ENCODE data around the gene CPNE2. TPM values are rescaled to one million over a fixed set of nuclear protein-coding genes. Genes with fewer than 3 reads are reported as not detected.
"Not testable (repeated sequence)": the region's sequence is repeated elsewhere in the genome, so short reads cannot be mapped to it uniquely, and the experiment has no call there.

The CPNE2 gene
- total RNA-seq, 1 donor from 2014 or later, result 145 TPM

DNA sequence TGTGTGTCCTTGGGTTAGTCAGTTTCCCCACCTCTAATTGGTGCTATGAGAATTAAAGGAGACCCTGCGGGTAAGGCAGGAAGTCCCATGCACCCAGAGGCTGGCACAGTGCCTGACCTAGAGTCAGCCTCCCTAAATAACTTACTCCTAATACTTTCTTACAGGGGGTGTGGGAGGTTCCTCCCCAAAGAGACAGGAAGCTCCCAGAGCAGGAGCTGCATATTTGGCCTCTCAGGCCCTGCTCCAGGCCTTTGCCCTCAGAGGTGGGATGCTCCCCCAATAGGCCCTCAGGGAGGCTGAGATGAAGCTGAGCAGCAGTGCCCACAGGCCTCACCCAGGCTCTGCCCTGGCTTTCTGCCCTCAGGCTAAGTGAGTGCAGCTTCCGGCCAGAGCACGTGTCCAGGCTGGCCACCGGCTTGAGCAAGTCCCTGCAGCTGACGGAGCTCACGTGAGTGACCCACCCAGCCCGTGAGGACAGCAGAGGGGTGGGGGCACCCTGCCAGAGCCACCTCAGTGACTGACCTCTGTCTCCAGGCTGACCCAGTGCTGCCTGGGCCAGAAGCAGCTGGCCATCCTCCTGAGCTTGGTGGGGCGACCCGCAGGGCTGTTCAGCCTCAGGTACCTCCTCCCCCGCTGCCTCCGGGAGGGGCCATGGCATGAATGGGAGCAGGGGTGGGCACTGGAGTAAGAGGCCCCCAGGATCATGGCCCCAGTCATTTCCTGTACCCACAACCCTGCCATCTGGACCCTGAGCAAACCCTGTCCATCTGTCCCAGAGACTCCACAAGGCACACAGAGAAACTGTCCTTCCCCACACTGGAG lies 31.1 kb upstream of the CPNE2 start:
- Mint-ChIP-seq H3K4me3 (ENCODE audit: unreplicated experiment) (no peak overlapping the region), H3K4me1 (ENCODE audit: unreplicated experiment) (no peaks in the 10 kb centered on the region), H3K9me3 (ENCODE audit: unreplicated experiment) (no peaks in the 10 kb centered on the region), H3K36me3 (ENCODE audit: low read depth, unreplicated experiment) (peaks cover 4% of the 10 kb centered on the region), H3K27ac (ENCODE audit: unreplicated experiment) (no peak overlapping the region), H3K27me3 (ENCODE audit: unreplicated experiment) (no peaks in the 10 kb centered on the region)
- no peak for DNase-seq (ENCODE audit: low spot score)
- TF ChIP-seq, protein P1, sequence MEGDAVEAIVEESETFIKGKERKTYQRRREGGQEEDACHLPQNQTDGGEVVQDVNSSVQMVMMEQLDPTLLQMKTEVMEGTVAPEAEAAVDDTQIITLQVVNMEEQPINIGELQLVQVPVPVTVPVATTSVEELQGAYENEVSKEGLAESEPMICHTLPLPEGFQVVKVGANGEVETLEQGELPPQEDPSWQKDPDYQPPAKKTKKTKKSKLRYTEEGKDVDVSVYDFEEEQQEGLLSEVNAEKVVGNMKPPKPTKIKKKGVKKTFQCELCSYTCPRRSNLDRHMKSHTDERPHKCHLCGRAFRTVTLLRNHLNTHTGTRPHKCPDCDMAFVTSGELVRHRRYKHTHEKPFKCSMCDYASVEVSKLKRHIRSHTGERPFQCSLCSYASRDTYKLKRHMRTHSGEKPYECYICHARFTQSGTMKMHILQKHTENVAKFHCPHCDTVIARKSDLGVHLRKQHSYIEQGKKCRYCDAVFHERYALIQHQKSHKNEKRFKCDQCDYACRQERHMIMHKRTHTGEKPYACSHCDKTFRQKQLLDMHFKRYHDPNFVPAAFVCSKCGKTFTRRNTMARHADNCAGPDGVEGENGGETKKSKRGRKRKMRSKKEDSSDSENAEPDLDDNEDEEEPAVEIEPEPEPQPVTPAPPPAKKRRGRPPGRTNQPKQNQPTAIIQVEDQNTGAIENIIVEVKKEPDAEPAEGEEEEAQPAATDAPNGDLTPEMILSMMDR (IDR thresholded peaks at IDR 0.05; ENCODE audit: unreplicated experiment), result no peak

DNA sequence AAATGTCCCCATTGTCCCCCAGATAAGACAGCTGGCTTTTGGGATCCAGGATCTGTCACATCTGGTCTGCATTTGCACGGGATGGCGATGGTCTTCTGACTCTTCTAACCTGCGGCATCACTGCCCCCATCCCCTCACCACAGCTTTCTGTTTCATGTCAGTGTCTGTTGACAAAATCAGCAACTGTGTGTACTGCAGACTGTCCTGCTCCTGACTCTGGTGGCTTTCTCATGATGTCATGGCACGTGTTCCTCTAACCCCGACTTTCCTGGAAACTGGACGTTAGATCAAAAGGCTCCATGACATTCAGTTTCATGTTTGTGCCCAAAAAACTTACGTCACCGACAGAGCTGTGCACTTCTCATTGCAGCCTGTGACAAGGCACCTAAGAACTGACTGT lies 30.1 kb upstream of the CPNE2 start:
- H3K36me3 Mint-ChIP-seq (ENCODE audit: low read depth, unreplicated experiment), result peaks cover 3% of the 10 kb centered on the region

DNA sequence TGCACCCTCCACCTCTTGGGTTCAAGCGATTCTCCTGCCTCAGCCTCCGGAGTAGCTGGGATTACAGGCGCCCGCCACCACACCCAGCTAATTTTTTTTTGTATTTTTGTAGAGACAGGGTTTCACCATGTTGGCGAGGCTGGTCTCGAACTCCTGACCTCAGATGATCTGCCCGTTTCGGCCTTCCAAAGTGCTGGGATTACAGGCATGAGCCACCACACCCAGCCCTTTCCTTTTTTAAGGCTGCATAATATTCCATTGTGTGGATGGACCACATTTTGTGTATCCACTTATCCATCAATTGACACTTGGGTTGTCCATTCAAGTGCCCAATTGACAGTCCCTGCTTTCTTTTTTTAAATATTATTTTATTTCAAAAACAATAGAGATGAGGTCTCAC lies 29.2 kb upstream of the CPNE2 start:
- H3K4me3 Mint-ChIP-seq (ENCODE audit: unreplicated experiment); DNase-seq (ENCODE audit: low spot score); H3K27ac Mint-ChIP-seq (ENCODE audit: unreplicated experiment); H3K27me3 Mint-ChIP-seq (ENCODE audit: unreplicated experiment); H3K9me3 Mint-ChIP-seq (ENCODE audit: unreplicated experiment); H3K36me3 Mint-ChIP-seq (ENCODE audit: low read depth, unreplicated experiment); H3K4me1 Mint-ChIP-seq (ENCODE audit: unreplicated experiment): not testable (repeated sequence)

More for the DNA sequence above, 30.1 kb upstream of the CPNE2 start:
- DNase-seq (ENCODE audit: low spot score), result no peak
- Mint-ChIP-seq H3K27me3 (ENCODE audit: unreplicated experiment) (peaks cover 3% of the 10 kb centered on the region), H3K4me3 (ENCODE audit: unreplicated experiment) (no peak overlapping the region), H3K9me3 (ENCODE audit: unreplicated experiment) (no peaks in the 10 kb centered on the region), H3K4me1 (ENCODE audit: unreplicated experiment) (no peaks in the 10 kb centered on the region), H3K27ac (ENCODE audit: unreplicated experiment) (no peak overlapping the region)
- TF ChIP-seq, protein P1 (IDR thresholded peaks at IDR 0.05; ENCODE audit: unreplicated experiment), result no peak

DNA sequence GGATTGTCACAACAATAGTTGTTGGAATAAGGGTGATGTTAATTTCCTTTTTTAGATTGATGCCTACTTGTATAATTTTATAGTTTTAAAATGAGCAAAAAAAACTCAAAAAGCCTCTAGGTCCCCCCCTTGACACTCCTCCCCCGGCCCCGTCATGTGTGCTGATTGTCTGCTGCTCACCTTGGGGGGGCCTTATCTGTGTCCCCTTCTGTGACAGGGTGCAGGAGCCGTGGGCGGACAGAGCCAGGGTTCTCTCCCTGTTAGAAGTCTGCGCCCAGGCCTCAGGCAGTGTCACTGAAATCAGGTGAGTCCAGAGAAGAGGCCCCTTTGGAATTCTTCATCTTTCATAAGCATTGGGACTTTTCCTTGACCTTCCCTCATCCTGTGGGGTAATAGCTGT lies 27.4 kb upstream of the CPNE2 start:
- H3K27ac Mint-ChIP-seq (ENCODE audit: unreplicated experiment), result no peak overlapping the region
- TF ChIP-seq, protein P1 (IDR thresholded peaks at IDR 0.05; ENCODE audit: unreplicated experiment), result no peak
- no peaks in the 10 kb centered on the region for H3K9me3 Mint-ChIP-seq (ENCODE audit: unreplicated experiment)
- DNase-seq (ENCODE audit: low spot score), result no peak
- no peaks in the 10 kb centered on the region for H3K36me3 Mint-ChIP-seq (ENCODE audit: low read depth, unreplicated experiment)
- H3K4me3 Mint-ChIP-seq (ENCODE audit: unreplicated experiment), result no peak overlapping the region
- H3K4me1 Mint-ChIP-seq (ENCODE audit: unreplicated experiment), result no peaks in the 10 kb centered on the region
- peaks cover 4% of the 10 kb centered on the region for H3K27me3 Mint-ChIP-seq (ENCODE audit: unreplicated experiment)

DNA sequence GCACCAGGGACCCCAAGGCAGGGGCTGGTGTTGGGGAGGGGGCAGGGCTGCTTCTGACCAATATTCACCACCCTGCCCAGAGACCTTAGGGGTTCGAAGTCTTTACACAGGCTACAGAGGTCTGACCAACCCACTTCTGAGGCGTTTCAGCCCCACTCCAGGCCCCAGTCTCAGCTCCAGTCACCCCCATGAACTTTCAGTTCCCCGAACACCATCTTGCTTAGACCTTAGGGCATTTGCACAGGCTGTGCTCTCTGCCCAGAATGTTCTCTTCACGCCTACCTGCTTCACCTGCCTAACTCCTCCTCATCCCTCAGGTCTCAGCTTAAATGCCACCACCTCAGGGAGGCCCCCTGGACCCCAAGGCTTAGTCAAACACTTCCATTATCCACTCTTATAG lies 25.8 kb upstream of the CPNE2 start:
- no peak for DNase-seq (ENCODE audit: low spot score)
- H3K4me1 Mint-ChIP-seq (ENCODE audit: unreplicated experiment), result no peaks in the 10 kb centered on the region
- no peak overlapping the region for H3K4me3 Mint-ChIP-seq (ENCODE audit: unreplicated experiment)
- TF ChIP-seq, protein P1 (IDR thresholded peaks at IDR 0.05; ENCODE audit: unreplicated experiment), result no peak
- H3K27me3 Mint-ChIP-seq (ENCODE audit: unreplicated experiment), result peaks cover 7% of the 10 kb centered on the region
- H3K9me3 Mint-ChIP-seq (ENCODE audit: unreplicated experiment), result no peaks in the 10 kb centered on the region
- H3K27ac Mint-ChIP-seq (ENCODE audit: unreplicated experiment), result no peak overlapping the region
- H3K36me3 Mint-ChIP-seq (ENCODE audit: low read depth, unreplicated experiment), result no peaks in the 10 kb centered on the region
